Lung (tissue), 12 donors: ENCODE data around the gene MRM2. TPM values are rescaled to one million over a fixed set of nuclear protein-coding genes. Genes with fewer than 3 reads are reported as not detected.

Source experiments
- ATAC-seq: fragments of 200-7000 bp; cut with Tn5 transposase; one replicate; pipeline ENCODE4 v1.9.1; 2020; ENCODE audit warnings: moderate number of reproducible peaks; ENCODE audit not compliant: insufficient read depth, low FRiP score
- DNase-seq, 3 donors: peaks; one replicate each; pipeline ENCODE4 v3.0.0-alpha.2; 2013 to 2017
- H3K27ac ChIP-seq, 2 donors: one replicate each; pipeline ENCODE4 v1.5.1; 2013; ENCODE audit warnings: mild to moderate bottlenecking in 2 of 2, moderate library complexity in 2 of 2, control low read depth in 1 of 2, inconsistent platforms in 1 of 2, low read depth in 1 of 2, low read length in 1 of 2
- H3K27me3 ChIP-seq, 3 donors: one replicate each; pipeline ENCODE4 v1.5.1; 2013; ENCODE audit warnings: low read length in 2 of 3; ENCODE audit not compliant: control insufficient read depth in 3 of 3, insufficient read depth in 3 of 3
- H3K36me3 ChIP-seq, 4 donors: one replicate each; pipeline ENCODE4 v1.5.1; 2013; ENCODE audit warnings: low read length in 4 of 4, mild to moderate bottlenecking in 1 of 4, moderate library complexity in 1 of 4; ENCODE audit not compliant: control insufficient read depth in 4 of 4, insufficient read depth in 4 of 4
- H3K4me1 ChIP-seq, 5 donors: one replicate each; pipeline ENCODE4 v1.5.1; 2013; ENCODE audit warnings: low read length in 5 of 5, mild to moderate bottlenecking in 2 of 5, moderate library complexity in 1 of 5; ENCODE audit not compliant: control insufficient read depth in 5 of 5, insufficient read depth in 5 of 5
- H3K4me3 ChIP-seq: one replicate; pipeline ENCODE4 v1.5.1; 2013; ENCODE audit warnings: mild to moderate bottlenecking, control low read depth, moderate library complexity
- H3K9ac ChIP-seq, 2 donors: one replicate each; pipeline ENCODE4 v1.5.1; 2013; ENCODE audit warnings: low read length in 2 of 2, control low read depth in 1 of 2; ENCODE audit not compliant: insufficient read depth in 1 of 2
- H3K9me3 ChIP-seq, 4 donors: one replicate each; pipeline ENCODE4 v1.5.1; 2013; ENCODE audit warnings: low read length in 3 of 4, mild to moderate bottlenecking in 1 of 4, moderate library complexity in 1 of 4; ENCODE audit not compliant: control insufficient read depth in 4 of 4, insufficient read depth in 3 of 4
- CTCF ChIP-seq: IDR thresholded peaks from 2 replicates; pipeline ENCODE4 v1.5.1; 2012; ENCODE audit warnings: mild to moderate bottlenecking; ENCODE audit errors: control extremely low read depth, extremely low read depth
- WGBS, 2 donors: extraction: QIAGEN DNeasy Blood & Tissue Kit; methylation state at CpG; one replicate each; pipeline ENCODE4 v1.1.7; 2013; 5-methylcytosine and 5-hydroxymethylcytosine counted together
- polyA plus RNA-seq, 2 donors: library from polyadenylated mRNA; stranded (reverse); fragments of 200-250 nt; gene quantifications; one replicate each; pipeline ENCODE4 v1.2.1, GENCODE V29; 2013
- total RNA-seq, 2 donors: library from RNA; depleted of rRNA in 1 of 2; stranded (reverse); fragments of >200 nt in 1 of 2; gene quantifications; one replicate each; pipeline ENCODE4 v1.2.1, GENCODE V29; 2014 to 2021
- donor health status: control.
- donor health status: control.
- donor health status: Bipolar disorder and iron deficiency.
- donor health status: healthy.
- donor health status: DM: yes; HTN: yes; CAD: no.

Gene MRM2
- total and polyA plus RNA-seq, 4 donors: 18.7 to 25.5 (median 23.1) TPM

DNA sequence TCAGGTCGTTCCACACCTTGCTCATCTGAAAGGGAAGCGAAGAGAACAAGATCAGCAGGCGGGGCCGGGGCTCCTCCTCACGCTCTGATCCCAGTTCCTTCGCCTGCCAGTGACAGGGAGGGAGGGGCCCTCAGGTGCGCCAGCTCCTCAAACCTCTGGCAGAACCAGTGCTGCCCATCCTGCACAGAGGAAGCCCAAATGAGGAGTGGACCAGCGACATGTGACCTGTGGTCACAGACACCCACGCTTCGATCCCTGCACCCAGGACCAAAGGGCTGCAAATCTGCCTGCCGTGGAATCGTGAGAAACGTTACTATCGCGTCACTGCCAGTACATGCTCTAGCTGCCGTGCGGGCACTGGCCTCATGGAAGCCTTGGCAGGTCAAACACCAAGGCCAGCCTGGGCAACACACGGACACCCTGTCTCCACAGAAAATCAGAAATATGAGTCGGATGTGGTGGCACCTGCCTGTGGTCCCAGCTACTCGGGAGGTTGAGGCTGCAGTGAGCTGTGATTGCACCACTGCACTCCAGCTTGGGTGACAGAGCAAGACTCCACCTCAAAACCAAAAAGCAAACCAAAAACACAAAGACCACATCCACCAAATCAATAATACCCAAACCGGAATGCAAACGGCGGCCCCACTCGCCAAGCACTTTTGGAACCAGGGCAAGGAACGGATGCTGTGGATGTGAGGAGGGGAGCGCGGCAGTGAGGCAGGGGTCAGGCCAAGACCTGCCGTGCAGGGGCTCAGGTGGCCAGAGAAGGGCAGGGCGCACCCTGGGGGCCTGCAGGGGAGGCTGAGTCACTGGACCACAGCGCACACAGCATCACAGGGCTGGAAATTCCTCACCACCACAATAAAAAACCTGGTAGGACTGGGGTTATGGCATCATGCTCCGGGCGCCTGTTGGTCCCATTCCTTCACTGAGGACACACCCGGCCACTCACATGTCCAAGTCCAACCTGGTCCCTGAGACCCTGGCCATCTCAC lies 13.4 kb upstream of the MRM2 start:
- no peak overlapping the region for H3K9ac ChIP-seq
- DNase-seq: no peak
- no peak overlapping the region for H3K27ac ChIP-seq
- WGBS, 2 donors: 90 to 94% methylated on average over 33 of the region's 33 CpGs
- no peak for ATAC-seq
- TF ChIP-seq CTCF: no peak
- H3K4me1 ChIP-seq: peaks cover 0 to 3% (median 0%) of the 10 kb centered on the region in 5 donors
- no peaks in the 10 kb centered on the region for H3K27me3 ChIP-seq
- no peak overlapping the region for H3K4me3 ChIP-seq
- peaks cover 0 to 46% (median 3%) of the 10 kb centered on the region in 4 donors for H3K36me3 ChIP-seq
- no peaks in the 10 kb centered on the region for H3K9me3 ChIP-seq

DNA sequence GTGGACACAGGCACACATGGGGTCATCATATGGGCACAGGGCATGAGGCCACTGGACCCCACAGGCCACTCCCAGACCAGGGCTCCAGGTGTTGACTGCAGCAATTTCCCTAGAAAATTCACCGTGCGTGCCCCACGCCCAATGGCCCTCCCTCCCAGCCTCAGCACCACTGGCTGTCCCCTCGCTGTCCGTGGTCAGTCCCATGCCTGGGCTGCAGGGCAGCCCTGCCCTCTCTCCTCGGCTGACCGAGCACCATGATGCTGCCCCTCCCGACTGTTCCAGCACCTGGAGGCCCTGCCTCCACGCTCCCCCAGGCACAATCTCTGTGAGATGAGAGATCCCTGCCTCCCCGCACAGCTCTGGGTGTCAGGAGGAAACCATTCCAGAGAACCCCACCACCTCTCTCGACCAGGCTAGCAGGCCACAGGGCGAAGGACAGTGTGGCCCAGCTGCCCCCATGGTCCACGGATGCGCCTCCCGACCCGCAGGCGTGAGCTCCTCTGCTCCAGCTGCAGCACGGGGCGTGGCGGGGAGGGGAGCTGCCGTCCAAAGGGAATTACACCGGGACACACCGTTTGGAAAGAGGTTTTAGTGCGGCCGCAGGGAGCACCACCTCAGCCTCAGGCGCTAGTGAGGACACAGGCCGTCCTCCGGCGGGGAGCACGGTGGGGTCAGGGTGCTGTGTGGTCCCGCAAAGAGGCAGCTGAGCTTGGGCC lies 12.6 kb upstream of the MRM2 start:
- H3K4me3 ChIP-seq: no peak overlapping the region
- H3K27me3 ChIP-seq: no peaks in the 10 kb centered on the region
- H3K9ac ChIP-seq: no peak overlapping the region
- H3K27ac ChIP-seq: no peak overlapping the region
- WGBS, 2 donors: 94% methylated on average over 31 of the region's 31 CpGs
- peaks cover 0 to 46% (median 2%) of the 10 kb centered on the region in 4 donors for H3K36me3 ChIP-seq
- H3K4me1 ChIP-seq: peaks cover 0 to 5% (median 0%) of the 10 kb centered on the region in 5 donors
- ATAC-seq: no peak
- H3K9me3 ChIP-seq: no peaks in the 10 kb centered on the region
- no peak for DNase-seq
- TF ChIP-seq CTCF: no peak

- Histone ChIP-seq H3K27ac (no peak overlapping the region), H3K4me3 (no peak overlapping the region), H3K9ac (no peak overlapping the region), H3K9me3 (no peaks in the 10 kb centered on the region), H3K4me1 (peaks cover 0 to 7% (median 0%) of the 10 kb centered on the region in 5 donors), H3K27me3 (no peaks in the 10 kb centered on the region), H3K36me3 (peaks cover 0 to 43% (median 2%) of the 10 kb centered on the region in 4 donors)
- no peak for DNase-seq
- WGBS, 2 donors: 93 to 95% methylated on average over 32 of the region's 32 CpGs
- no peak for ATAC-seq
- no peak for TF ChIP-seq CTCF
Measured at GRCh38 chr7:2253525-2254244, 11.7 kb upstream of the MRM2 start.
